G401 (cell line): ENCODE data around the gene KCNQ1OT1. TPM values are rescaled to one million over a fixed set of nuclear protein-coding genes. Genes with fewer than 3 reads are reported as not detected.

Source experiments
- DNase-seq: peaks from one replicate; pipeline ENCODE4 v3.0.0-alpha.2; 2015; ENCODE audit warnings: low spot score
- in situ Hi-C: cut with HindIII; loops from 2 replicates; pipeline ENCODE4 v1.10.0; 2016; ENCODE audit warnings: low sequenced_read_pairs, mixed read lengths
- total RNA-seq: library from RNA; depleted of rRNA; stranded (reverse); fragments of >200 nt; shearing (Covaris generic); gene quantifications from 2 replicates; pipeline ENCODE4 v1.2.3, GENCODE V29; 2014

The KCNQ1OT1 gene
- total RNA-seq, 1 experiment from 2014 or later, result 0.75 TPM

DNA sequence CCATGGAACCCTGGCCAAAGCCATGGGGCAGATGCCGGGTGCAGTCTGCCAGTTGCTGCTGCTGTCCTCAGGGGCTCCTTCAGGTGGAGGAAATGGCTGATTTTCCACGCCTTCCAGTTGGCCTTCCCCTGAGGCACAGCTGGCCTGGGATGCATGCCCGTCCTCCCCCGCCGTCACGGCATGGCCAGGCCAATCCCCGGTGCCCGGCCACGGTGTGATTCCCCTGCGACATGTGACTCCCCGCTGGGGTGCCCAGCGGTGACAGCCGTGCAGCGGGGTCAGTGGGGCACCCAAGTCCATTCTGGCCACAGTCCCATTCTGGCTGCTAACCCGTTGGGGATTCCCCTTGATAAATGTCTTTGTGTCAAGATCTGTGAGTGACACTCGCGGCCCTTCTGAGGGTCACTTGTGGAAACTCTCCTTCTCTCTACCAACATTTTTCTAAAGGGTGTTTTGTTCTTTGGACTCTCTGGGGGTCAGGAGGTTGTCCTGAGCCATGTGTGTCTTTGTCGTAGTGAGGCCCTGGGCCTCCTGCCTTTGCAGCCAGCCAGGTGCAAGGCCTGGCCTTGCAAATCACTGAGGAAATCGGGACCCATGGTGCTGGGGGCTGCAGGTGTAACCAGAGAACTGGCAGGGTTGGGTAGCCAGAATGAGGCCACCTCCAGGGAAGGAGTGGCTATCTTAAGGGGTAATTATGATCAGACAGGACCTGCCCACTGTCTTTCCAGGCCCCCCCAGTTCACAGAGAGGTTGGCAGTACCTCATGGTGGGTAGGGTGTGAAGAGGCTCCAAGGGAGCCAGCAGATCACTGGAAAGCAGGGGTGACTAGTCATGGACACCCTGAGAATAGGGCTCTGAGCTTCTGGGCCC is 37.1 kb downstream of the KCNQ1OT1 start:
- in situ Hi-C loops, result no loop called here
- DNase-seq, result no peak

DNA sequence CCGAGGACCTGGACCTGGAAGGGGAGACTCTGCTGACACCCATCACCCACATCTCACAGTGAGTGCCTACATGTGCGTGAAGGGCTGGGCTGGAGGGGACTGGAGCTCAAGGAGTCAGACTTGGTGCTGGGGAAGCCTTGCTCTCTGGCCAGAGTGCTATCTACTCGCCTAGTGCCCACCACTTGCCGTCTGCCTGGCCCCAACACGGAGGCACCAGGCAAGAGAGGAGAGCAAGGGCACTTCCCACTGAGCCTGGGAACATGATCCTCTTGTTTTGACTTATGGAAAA is 37.8 kb downstream of the KCNQ1OT1 start:
- in situ Hi-C loops, result no loop called here

DNA sequence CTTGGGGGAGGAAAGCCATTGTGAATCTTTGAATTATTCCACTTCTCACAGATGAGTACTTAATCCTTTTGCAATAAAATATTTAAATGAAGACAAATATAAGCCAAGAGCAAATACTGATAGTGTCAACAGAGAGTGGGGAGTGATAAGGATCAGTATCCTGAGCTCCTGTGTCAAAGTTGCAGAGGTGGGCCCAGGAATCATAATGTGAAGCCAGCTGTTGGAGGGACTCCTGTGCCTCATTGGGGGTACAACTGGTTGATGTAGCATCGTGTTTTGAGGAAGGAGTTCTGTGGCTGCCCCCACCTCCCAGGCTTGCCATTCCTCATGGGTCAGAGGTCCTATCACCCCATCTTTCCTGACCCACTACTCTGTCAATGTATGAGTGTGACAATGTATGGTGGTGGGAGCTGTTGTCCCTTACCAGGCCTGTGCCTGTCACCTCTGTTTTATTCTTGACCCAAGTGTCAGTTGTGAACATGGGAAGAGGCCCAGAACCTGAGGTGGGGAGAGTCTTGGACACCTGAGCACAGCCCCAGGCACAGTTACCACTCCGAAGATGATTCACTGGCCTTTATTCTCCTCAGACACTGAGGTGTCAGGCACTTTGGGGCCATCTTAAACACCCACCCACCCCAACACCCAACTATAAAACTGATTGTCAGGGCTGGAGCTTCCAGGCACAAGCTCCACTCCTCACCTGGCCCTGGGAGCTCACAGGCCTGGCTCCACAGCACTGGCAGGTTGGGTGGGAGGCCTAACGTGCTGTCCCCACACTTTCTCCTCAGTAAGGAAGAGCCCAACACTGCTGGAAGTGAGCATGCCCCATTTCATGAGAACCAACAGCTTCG is 38.4 kb downstream of the KCNQ1OT1 start:
- in situ Hi-C loops, result no loop called here
- no peak for DNase-seq

More for the DNA sequence above, 37.8 kb downstream of the KCNQ1OT1 start:
- no peak for DNase-seq

DNA sequence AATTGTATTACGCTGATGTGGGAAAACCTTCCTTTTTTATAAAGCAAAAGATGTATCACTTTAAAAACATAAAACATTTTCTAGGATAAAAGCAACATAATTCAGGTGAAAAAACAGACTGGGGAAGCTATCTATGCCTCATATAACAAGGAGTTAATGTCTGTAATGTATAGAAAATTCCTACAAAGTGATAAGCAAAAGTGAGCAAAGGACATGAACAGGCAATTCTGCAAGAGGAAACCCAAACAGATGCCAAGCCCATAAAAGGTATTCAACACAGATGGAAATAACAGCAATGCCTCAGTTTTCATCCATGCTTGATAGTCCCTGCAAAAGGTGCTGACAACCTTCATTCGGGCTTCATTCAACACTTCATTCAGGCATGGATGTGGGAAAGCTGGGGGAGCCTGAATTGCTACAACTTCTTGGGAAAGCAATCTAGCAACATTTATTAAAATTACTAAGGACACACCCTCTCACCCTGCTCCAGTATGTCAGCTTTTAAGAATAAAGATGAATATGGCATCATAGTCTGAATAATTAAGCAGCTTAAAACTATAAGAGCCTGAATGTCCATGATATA is 39.3 kb downstream of the KCNQ1OT1 start:
- in situ Hi-C loops, result no loop called here
- DNase-seq, result no peak

DNA sequence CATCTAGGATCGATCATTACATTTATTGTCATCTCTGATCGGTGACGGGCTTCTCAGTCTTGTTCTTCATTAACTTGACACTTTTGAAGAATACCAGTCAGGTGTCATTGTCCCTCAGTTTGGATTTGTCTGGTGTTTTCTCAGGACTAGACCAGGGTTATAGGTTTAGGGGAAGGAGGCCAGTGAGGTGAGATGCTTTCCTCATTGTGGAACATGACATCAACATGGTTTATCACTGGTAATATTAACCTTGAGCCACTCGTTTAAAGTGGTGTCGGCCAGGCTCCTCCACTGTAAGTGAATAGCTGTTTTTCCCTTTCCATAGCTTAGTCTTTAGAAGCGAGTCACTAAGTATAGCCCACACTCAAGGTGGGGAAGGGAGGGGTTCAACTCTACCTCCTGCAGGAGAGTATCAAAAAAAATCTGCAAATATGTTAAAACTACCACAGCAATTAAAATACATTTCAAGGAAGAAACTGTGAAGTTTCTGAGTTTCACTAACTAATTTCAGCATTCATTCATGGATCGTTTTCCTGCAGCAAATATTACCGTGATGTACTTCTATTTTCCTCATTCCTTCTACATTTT is 42.0 kb downstream of the KCNQ1OT1 start:
- DNase-seq, result no peak
- in situ Hi-C loops, result no loop called here

DNA sequence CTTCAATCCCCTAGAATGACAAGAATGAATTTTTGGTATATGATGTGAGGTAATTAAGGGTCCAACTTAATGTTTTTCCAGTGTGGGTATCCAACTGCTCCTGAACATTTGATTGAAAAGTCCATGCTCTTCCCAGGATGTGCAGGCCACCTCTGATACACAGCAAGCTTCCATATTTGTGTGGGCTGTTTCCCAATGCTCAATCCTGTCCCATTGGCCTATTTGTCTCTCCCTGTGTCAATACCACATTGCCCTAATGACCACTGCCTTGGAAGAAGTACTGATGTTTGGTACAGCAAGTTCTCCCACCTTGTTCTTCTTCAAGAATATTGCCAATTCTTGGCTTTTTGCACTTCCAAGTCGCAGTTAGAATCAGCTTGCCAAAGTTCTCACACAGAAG is 42.9 kb downstream of the KCNQ1OT1 start:
- in situ Hi-C loops, result no loop called here
- no peak for DNase-seq

DNA sequence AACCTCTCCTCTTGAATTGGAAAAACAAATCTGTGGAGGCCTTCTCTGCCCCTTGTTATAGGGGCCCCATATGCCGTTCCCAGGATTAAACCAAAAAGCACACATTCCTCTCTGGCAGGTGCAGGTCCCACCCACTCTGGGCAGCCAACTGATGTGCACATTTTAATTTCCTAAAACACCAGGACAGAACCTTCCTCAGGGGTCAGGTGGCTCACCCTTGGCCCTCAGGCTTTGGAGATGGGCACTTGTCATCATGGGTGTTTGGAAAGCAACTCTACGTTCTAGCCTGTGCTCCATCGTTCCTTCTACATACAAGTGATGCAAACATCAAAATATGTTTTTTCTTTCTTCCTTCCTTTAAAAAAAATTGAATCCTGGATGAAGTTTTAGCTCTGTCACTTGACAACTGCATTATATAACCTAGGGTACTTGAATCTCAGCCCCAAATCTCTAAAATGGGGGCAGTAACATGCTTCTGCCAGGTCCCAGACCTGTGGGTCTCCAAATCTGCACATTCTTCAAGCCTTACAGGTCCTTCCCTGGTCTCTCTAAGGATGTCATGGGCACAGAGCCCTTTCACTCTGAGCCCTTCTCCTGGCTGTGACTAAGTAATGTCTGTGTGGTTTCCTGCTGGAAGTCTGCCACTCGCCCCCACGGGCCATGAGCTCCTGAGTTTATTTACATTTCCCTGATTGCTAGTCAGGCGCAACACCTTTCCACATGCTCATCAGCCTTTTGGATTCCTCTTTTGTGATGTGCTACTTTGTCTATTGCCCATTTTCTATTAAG is 43.8 kb downstream of the KCNQ1OT1 start:
- in situ Hi-C loops, result no loop called here
- DNase-seq, result no peak

DNA sequence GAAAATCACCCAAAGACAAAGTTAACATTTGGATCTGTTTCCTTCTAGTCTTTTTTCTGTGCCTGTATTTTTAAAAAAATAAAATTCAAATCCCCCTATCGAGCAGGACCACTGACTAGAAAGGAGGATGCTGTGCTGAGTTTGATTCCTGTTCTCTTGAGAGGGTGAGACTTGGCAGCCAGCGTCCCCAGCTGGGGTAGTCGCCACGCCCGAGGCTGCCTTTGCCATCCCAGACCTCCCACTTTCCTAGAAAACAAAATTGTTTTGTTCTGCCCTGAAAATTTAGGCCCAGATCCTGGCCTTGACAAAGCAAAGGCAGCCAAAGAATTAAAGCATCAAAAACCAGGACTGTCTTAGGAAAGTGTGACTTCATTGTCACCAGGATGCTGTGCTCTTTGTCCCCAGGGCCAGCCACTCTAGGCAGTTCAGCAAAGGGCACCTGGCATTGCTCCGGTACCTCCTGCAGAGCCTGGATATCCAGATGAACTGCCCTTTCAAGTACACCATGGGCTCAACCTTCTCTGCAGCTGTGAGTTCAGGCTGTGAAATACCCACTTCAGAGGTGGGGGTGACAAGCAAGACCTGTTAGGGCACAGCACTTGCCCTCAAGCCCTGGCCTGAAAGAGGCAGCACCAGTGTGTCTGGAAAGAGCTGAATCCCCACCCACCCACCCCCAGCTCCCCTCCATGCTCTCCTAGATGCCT is 44.6 kb downstream of the KCNQ1OT1 start:
- in situ Hi-C loops, result no loop called here
- DNase-seq, result no peak

DNA sequence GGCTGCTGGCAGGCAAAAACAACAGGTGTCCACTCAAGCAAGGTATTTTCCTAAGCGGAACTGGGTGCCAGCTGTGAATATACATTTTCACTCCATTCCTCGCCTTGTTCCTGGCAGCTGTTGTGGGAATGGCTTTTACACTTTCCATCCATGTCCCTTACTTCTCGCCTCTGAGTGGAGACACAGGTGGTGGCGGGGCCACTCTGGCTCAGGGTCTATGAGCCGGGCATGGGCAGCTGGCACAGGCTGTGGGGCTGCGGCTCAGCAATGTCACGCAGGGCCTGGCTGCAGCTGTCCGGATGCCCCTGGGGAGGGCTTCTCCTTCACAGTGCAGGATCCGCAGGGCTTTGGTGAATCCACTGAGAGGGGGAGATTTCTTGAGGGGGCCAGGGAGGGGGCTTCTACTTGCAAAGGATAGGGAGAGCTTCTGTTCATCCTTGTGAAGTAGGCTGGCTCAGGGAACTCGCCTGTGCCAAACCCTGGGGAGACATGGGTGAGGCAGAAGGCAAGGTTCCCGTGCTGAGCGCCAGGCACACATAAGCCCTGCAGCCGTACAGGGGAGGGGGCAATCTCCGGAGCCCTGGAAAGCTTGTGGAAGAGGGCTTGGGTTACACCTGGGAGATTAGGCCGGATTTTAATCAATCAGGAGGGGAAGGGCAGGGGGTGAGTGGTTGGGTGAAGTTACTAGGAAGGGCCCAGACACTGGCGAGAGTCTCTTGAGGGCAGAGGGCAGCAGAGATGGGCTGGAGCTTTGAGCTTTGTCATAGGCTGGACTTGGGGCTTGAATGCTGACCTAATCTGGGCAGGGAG is 45.7 kb downstream of the KCNQ1OT1 start:
- in situ Hi-C loops, result no loop called here
- no peak for DNase-seq

DNA sequence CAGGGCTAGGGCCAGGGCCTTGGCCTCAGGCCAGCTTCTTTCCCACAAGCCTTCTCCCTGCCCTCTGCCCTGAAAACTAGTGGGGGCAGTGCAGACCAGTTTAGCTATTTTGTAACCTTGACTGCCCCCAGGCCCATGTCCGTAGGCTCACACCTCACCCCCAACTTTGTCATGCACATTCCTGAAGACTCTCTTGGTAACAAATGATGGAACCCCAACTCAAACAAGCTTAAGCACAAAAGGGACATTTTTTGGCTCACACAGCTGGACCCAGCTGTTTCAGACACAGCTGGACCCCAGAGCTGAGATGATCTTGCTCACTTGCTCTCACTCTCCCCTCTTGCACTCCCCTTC is 46.6 kb downstream of the KCNQ1OT1 start:
- no peak for DNase-seq
- in situ Hi-C loops, result no loop called here

DNA sequence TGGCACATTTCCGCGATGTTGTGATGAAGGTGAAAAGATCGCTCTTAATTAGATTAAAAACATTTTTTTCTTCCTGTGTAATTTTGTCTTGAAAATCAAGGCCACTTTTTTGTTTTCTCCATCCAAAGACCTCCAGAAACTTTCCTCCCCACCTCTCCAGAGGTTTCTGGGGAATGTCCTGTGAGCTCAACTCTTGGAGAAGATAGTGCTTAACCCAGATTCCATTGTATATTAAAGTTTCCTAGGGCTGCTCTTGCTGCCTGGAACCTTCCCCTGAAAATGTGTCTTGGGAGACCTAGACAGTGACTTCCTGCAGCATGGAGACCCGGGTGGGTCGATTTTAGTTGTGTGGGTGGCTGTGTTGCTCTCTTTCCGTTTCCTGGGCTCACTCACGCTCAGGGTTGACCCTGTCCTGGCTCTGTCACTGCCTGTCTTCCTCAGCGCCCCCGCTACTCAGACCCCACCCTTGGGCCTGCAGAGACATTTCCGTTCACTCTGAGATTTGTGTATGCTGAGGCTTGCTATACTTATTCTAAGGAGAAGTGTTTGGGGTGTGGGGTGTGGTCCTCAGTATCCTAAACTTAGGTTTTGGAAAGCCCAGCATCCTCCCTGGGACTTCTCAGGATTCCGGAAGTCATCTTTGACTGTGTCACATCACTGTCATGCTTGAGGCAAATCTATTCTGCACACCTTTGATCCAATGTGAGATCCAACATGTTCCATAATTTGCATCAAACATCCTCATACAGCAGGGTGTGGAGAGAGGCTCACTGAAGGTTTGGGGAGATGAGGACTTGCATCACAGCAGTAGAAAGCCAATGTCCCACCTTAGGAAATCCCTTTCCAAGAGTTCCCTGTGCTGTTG is 47.2 kb downstream of the KCNQ1OT1 start:
- in situ Hi-C loops, result no loop called here
- DNase-seq, result no peak

DNA sequence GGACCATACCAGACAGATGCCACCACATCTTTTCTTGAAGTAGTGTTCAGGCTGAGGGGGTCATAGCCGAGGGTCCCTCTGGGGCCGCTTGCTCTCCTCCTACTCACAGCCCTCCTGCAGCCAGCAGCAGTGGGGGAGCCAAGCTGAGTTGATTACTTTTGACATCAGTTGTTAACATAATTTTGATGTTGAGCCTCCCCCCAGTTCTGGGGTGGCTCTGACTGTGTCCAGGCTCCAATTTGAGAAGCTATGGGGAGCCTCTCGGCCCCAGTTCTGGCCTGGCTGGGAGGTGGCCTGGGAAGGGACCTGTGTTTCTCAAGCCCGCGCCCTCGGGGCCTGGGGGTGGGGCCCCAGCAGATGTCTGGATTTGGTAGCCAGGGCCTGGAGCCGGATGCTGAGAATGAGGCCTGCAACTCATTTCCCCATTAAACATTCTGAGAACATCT is 47.9 kb downstream of the KCNQ1OT1 start:
- in situ Hi-C loops, result no loop called here
- DNase-seq, result no peak

DNA sequence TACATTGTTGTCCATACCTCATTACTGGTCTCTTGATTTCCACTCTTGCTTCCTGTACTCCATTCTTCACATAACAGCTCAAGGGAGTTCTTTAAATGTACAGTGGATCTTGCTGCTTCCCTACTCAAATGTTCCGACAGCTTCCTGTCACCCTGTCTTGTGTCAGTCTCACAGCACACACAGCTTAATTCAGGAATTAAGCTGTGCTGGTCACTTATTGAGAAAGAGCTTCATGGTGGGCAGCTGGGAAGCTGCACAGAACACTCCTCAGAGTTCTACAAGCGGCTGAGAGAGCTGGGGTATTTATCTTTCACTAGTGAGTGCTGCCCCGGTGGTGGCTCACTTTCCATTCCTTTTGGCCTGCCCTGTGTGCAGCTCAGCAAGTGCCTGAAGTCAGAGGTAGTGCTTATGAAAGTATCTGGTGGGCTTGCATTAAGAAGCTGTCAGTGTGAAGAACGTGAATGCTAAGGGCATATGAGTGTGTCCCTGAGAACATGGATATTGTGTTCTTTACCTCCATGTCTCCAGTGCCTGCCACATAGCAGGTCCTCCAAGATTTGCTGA is 48.7 kb downstream of the KCNQ1OT1 start:
- no peak for DNase-seq
- in situ Hi-C loops, result no loop called here

DNA sequence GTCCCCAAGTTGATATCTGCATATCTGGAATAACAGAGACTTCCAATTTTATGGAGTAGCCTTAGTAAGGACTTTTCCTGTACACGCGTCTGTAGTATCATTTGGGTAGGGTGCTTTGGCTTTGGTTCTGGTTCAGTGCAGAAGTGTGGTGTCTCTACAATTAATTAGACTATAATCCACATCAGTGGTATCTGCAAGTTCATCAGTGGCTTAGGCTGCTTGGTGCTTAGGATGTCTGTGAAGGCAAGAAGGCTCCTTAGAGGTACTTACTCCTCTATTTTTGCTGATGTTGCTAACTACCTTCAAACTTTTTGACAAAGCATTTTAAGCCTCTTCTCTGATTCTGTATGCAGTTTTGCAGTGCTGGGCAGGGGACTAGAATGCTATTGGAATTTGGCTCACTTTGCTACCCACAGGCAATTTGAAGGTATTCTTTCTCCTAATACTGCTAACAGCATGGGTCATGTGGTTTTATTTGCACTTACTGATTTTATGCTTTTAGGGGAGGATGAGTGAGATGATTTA is 49.4 kb downstream of the KCNQ1OT1 start:
- in situ Hi-C loops, result no loop called here
- DNase-seq, result no peak

DNA sequence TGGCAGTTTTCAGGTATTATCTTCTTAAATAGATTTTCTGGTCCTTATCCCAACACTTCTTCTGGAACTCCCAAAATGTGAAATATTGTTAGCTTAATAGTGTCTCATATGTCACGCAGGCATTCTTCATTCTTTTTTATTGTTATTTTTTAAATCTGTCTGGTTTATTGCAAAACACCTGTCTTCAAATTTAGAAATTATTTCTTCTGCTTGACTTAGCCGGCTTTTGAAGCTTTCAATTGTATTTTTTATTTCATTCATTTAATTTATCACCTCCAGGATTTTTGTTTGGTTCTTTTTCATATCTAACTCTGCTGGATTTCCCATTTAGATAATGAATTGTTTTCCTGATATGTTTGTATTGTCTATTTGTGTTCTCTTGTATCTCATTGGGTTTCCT is 49.9 kb downstream of the KCNQ1OT1 start:
- in situ Hi-C loops, result no loop called here

DNA sequence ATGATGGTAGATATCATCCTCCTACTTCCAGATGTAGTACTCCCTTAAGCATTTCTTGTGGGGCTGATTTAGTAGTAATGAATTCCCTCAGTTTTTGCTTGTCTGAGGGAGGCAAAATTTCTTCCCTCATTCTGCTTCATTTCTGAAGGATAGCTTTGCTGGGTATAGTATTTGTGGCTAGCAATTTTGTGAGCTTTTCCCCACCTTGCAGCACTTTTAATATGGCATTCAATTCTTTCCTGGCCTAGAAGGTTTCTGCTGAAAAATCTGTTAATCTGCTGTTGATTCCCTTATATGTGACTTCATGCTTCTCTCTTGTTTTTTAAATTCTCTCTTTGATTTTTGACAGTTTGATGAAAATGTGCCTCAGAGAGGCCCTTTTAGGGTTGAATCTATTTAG is 50.4 kb downstream of the KCNQ1OT1 start:
- in situ Hi-C loops, result no loop called here
- no peak for DNase-seq

More for the DNA sequence above, 49.9 kb downstream of the KCNQ1OT1 start:
- DNase-seq, result no peak
